DND-41 (cell line): ENCODE data around the gene WSB2.
A peak's percentile ranks its signal among the peaks of the same experiment; 100 is the strongest.

ENCODE experiments used
- ATAC-seq: fragments of 200-7000 bp; cut with Tn5 transposase; 3 replicates; pipeline ENCODE4 v1.9.1; 2021; ENCODE audit warnings: low read depth; ENCODE audit not compliant: insufficient read depth
- DNase-seq: peaks from one replicate; pipeline ENCODE4 v3.0.0-alpha.2; 2020
- H2AFZ ChIP-seq: 2 replicates; pipeline ENCODE4 v1.6.0; 2012; ENCODE audit warnings: low read depth, low read length
- H3K27ac ChIP-seq: 2 replicates; pipeline ENCODE4 v1.5.1; 2012; ENCODE audit warnings: low read length, inconsistent platforms
- H3K27me3 ChIP-seq: fragments of 200-600 bp; sonication (generic); 2 replicates; pipeline ENCODE4 v1.6.0; 2012; ENCODE audit warnings: low read length, mild to moderate bottlenecking, inconsistent platforms; ENCODE audit not compliant: insufficient read depth, poor library complexity
- H3K36me3 ChIP-seq: 2 replicates; pipeline ENCODE4 v1.5.1; 2012; ENCODE audit warnings: low read length, inconsistent platforms; ENCODE audit not compliant: insufficient read depth
- H3K4me1 ChIP-seq: 2 replicates; pipeline ENCODE4 v1.5.1; 2012; ENCODE audit warnings: mild to moderate bottlenecking, low read length; ENCODE audit not compliant: insufficient read depth
- H3K4me2 ChIP-seq: 2 replicates; pipeline ENCODE4 v1.6.0; 2012; ENCODE audit warnings: mild to moderate bottlenecking, moderate library complexity, low read length, inconsistent platforms; ENCODE audit not compliant: insufficient read depth
- H3K4me3 ChIP-seq, 2 experiments: fragments of 200-600 bp in 1 of 2; shearing (Covaris generic) in 1 of 2; 2 replicates each; pipeline ENCODE4 v1.5.1; 2012 to 2016; ENCODE audit warnings: inconsistent platforms in 2 of 2, low read length in 2 of 2, mild to moderate bottlenecking in 2 of 2, low read depth in 1 of 2, moderate library complexity in 1 of 2
- H3K79me2 ChIP-seq: 2 replicates; pipeline ENCODE4 v1.6.0; 2012; ENCODE audit warnings: low read length, inconsistent platforms; ENCODE audit not compliant: insufficient read depth
- H3K9ac ChIP-seq: 2 replicates; pipeline ENCODE4 v1.6.0; 2012; ENCODE audit warnings: low read depth, mild to moderate bottlenecking, inconsistent platforms, low read length, moderate library complexity
- H3K9me3 ChIP-seq: 2 replicates; pipeline ENCODE4 v1.5.1; 2012; ENCODE audit warnings: low read length, moderate library complexity, mild to moderate bottlenecking, inconsistent platforms; ENCODE audit not compliant: insufficient read depth, severe bottlenecking
- H4K20me1 ChIP-seq: 2 replicates; pipeline ENCODE4 v1.6.0; 2012; ENCODE audit warnings: low read length; ENCODE audit not compliant: insufficient read depth
- CTCF ChIP-seq: IDR thresholded peaks from 2 replicates; pipeline ENCODE4 v1.5.1; 2012; ENCODE audit warnings: borderline replicate concordance, low read length, moderate library complexity, mild to moderate bottlenecking; ENCODE audit not compliant: poor library complexity, severe bottlenecking; ENCODE audit errors: extremely low read depth
- EZH2 ChIP-seq: IDR thresholded peaks from 3 replicates; pipeline ENCODE4 v1.6.1; 2012; ENCODE audit warnings: borderline replicate concordance, low read depth, mild to moderate bottlenecking, moderate library complexity, low read length, inconsistent platforms; ENCODE audit not compliant: severe bottlenecking

WSB2 gene

GRCh38 chr12:118058227-118058626, 2.8 kb downstream of the WSB2 start:
- no peaks in the 10 kb centered on the region for H3K27me3 ChIP-seq
- H3K79me2 ChIP-seq, result peaks cover 11% of the 10 kb centered on the region; the same call in 1 of the 2 replicates
- H3K4me3 ChIP-seq, result no peak overlapping the region
- H3K4me1 ChIP-seq, result peaks cover 33% of the 10 kb centered on the region
- no peak overlapping the region for H3K27ac ChIP-seq
- no peaks in the 10 kb centered on the region; the same call in 1 of the 2 replicates for H3K36me3 ChIP-seq
- H2AFZ ChIP-seq, result no peak overlapping the region
- no peak overlapping the region for H3K4me2 ChIP-seq
- no peaks in the 10 kb centered on the region for H4K20me1 ChIP-seq
- no peak for DNase-seq
- H3K9ac ChIP-seq, result no peak overlapping the region
- no peak for ATAC-seq
- H3K9me3 ChIP-seq, result no peaks in the 10 kb centered on the region
- no peak for TF ChIP-seq CTCF
- no peak for TF ChIP-seq EZH2

- 0 out of 2 replicates have a peak, but pooled peaks cover 5% of the 10 kb centered on the region for H3K79me2 ChIP-seq
- DNase-seq, result no peak
- H3K4me1 ChIP-seq, result peaks cover 19% of the 10 kb centered on the region
Observed at GRCh38 chr12:118055865-118056773, 4.9 kb downstream of the WSB2 start.

GRCh38 chr12:118055144-118055557, 5.8 kb downstream of the WSB2 start:
- TF ChIP-seq EZH2 (no peak), CTCF (peak; percentile 88)
- no peaks in the 10 kb centered on the region for H3K27me3 ChIP-seq
- no peak overlapping the region for H3K4me3 ChIP-seq
- no peak overlapping the region for H3K9ac ChIP-seq
- no peaks in the 10 kb centered on the region for H4K20me1 ChIP-seq
- 0 out of 2 replicates have a peak, but pooled peaks cover 3% of the 10 kb centered on the region for H3K79me2 ChIP-seq
- DNase-seq (peak; percentile 76), ATAC-seq (peak; percentile 85)
- no peak overlapping the region for H2AFZ ChIP-seq
- H3K4me2 ChIP-seq, result no peak overlapping the region
- no peak overlapping the region for H3K27ac ChIP-seq
- H3K36me3 ChIP-seq, result peaks cover 16% of the 10 kb centered on the region
- H3K9me3 ChIP-seq, result no peaks in the 10 kb centered on the region
- H3K4me1 ChIP-seq, result peaks cover 15% of the 10 kb centered on the region

More at GRCh38 chr12:118055865-118056773, 4.9 kb downstream of the WSB2 start:
- no peak overlapping the region for H3K9ac ChIP-seq
- TF ChIP-seq CTCF (no peak), EZH2 (no peak)
- ATAC-seq, result no peak
- peaks cover 13% of the 10 kb centered on the region for H3K36me3 ChIP-seq
- H3K4me3 ChIP-seq, result no peak overlapping the region
- H2AFZ ChIP-seq, result no peak overlapping the region
- H3K9me3 ChIP-seq, result no peaks in the 10 kb centered on the region
- no peak overlapping the region for H3K4me2 ChIP-seq
- no peak overlapping the region for H3K27ac ChIP-seq
- no peaks in the 10 kb centered on the region for H3K27me3 ChIP-seq
- H4K20me1 ChIP-seq, result no peaks in the 10 kb centered on the region
